ENCODE results near the gene HIVEP2. TPM values are rescaled to one million over a fixed set of nuclear protein-coding genes. Genes with fewer than 3 reads are reported as not detected.

Gene HIVEP2
- total RNA-seq, 1 experiment from 2014 or later = 10.3 TPM

GRCh38 chr6:142856624-142857232 is 88.2 kb downstream of the HIVEP2 start:
- Histone ChIP-seq H3K4me3 (ENCODE audit: low read depth in 2 of 2, low read length in 2 of 2) (no peak overlapping the region), H3K9me3 (ENCODE audit: control insufficient read depth, insufficient read depth, low read depth, low read length) (no peaks in the 10 kb centered on the region), H3K27ac (ENCODE audit: low read length) (no peak overlapping the region), H3K4me1 (ENCODE audit: control insufficient read depth, insufficient read depth, low read length) (no peaks in the 10 kb centered on the region; the same call in 1 of the 2 replicates), H3K36me3 (ENCODE audit: control insufficient read depth, insufficient read depth, low read length) (no peaks in the 10 kb centered on the region), H3K27me3 (ENCODE audit: control insufficient read depth, insufficient read depth, low read length) (no peaks in the 10 kb centered on the region)
- ATAC-seq (no peak), DNase-seq (ENCODE audit: low read depth, low spot score) (no peak)
- intact Hi-C loops (cut with micrococcal nuclease; ENCODE audit: unreplicated experiment) (no loop called here), in situ Hi-C loops (cut with HindIII; ENCODE audit: low pct_unique_long_range_greater_than_20kb, low sequenced_read_pairs) (no loop called here)
- CTCF ChIA-PET = no interaction called here
- TF ChIP-seq, protein P1, sequence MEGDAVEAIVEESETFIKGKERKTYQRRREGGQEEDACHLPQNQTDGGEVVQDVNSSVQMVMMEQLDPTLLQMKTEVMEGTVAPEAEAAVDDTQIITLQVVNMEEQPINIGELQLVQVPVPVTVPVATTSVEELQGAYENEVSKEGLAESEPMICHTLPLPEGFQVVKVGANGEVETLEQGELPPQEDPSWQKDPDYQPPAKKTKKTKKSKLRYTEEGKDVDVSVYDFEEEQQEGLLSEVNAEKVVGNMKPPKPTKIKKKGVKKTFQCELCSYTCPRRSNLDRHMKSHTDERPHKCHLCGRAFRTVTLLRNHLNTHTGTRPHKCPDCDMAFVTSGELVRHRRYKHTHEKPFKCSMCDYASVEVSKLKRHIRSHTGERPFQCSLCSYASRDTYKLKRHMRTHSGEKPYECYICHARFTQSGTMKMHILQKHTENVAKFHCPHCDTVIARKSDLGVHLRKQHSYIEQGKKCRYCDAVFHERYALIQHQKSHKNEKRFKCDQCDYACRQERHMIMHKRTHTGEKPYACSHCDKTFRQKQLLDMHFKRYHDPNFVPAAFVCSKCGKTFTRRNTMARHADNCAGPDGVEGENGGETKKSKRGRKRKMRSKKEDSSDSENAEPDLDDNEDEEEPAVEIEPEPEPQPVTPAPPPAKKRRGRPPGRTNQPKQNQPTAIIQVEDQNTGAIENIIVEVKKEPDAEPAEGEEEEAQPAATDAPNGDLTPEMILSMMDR (IDR thresholded peaks at IDR 0.05) = no peak
- TF ChIP-seq, protein P2, sequence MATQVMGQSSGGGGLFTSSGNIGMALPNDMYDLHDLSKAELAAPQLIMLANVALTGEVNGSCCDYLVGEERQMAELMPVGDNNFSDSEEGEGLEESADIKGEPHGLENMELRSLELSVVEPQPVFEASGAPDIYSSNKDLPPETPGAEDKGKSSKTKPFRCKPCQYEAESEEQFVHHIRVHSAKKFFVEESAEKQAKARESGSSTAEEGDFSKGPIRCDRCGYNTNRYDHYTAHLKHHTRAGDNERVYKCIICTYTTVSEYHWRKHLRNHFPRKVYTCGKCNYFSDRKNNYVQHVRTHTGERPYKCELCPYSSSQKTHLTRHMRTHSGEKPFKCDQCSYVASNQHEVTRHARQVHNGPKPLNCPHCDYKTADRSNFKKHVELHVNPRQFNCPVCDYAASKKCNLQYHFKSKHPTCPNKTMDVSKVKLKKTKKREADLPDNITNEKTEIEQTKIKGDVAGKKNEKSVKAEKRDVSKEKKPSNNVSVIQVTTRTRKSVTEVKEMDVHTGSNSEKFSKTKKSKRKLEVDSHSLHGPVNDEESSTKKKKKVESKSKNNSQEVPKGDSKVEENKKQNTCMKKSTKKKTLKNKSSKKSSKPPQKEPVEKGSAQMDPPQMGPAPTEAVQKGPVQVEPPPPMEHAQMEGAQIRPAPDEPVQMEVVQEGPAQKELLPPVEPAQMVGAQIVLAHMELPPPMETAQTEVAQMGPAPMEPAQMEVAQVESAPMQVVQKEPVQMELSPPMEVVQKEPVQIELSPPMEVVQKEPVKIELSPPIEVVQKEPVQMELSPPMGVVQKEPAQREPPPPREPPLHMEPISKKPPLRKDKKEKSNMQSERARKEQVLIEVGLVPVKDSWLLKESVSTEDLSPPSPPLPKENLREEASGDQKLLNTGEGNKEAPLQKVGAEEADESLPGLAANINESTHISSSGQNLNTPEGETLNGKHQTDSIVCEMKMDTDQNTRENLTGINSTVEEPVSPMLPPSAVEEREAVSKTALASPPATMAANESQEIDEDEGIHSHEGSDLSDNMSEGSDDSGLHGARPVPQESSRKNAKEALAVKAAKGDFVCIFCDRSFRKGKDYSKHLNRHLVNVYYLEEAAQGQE (IDR thresholded peaks at IDR 0.05; ENCODE audit: insufficient read depth in 1 of 2, low read depth in 2 of 2, low read length in 1 of 2) = no peak
- TF ChIP-seq POLR2AphosphoS5 (IDR thresholded peaks at IDR 0.05; ENCODE audit: low read depth, low read length) (no peak), TCF7L2 (IDR thresholded peaks at IDR 0.05; ENCODE audit: low read depth, low read length) (no peak), SIN3A (IDR thresholded peaks at IDR 0.05; ENCODE audit: borderline replicate concordance, insufficient read depth, low read depth, low read length) (no peak)
- BruUV-seq (replicated peaks) = no TSS peak
- POLR2A ChIA-PET = no interaction called here

DNA sequence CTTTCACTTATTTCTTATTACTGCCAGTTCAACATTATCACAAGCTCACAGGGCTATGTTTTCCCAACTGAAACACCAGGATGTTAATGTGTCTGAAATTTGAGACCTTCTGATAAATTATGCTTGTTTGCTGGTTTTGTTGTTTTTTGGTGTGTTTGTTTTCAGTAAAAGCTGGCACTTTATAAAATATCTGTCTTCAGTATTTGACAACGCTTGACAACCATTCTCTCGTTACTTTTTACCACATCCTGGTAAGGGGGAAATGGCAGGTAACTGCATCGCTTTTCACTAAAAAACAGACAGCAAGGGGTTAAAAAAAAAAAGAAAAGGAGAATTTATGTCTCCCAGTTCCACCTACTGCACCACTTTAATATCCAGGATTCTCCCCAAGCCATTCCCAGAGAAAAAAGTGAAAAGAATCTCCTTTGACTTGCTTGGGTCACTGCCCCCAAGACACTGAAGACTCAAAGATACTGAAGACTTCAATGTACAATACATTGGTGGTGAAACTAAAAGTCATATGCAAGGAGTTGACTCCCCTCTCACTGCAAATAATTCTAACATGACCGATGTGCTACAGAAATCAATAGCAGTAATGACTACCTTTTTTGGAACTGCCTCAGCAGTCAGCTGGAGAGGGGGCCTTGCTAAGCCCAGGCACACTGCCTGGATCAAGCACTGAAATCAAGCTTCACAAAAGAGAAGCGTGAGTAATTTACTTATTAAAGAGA is 88.9 kb downstream of the HIVEP2 start:
- H3K27me3 ChIP-seq (ENCODE audit: control insufficient read depth, insufficient read depth, low read length) = no peaks in the 10 kb centered on the region
- no TSS peak for BruUV-seq (replicated peaks)
- CTCF ChIA-PET = no interaction called here
- DNase-seq (ENCODE audit: low read depth, low spot score) (no peak), ATAC-seq (no peak)
- H3K36me3 ChIP-seq (ENCODE audit: control insufficient read depth, insufficient read depth, low read length) = no peaks in the 10 kb centered on the region
- no peaks in the 10 kb centered on the region for H3K9me3 ChIP-seq (ENCODE audit: control insufficient read depth, insufficient read depth, low read depth, low read length)
- POLR2A ChIA-PET = no interaction called here
- in situ Hi-C loops (cut with HindIII; ENCODE audit: low pct_unique_long_range_greater_than_20kb, low sequenced_read_pairs) = no loop called here
- no peak overlapping the region for H3K27ac ChIP-seq (ENCODE audit: low read length)
- intact Hi-C loops (cut with micrococcal nuclease; ENCODE audit: unreplicated experiment) = no loop called here
- H3K4me1 ChIP-seq (ENCODE audit: control insufficient read depth, insufficient read depth, low read length) = no peaks in the 10 kb centered on the region; the same call in 1 of the 2 replicates
- TF ChIP-seq SIN3A (IDR thresholded peaks at IDR 0.05; ENCODE audit: borderline replicate concordance, insufficient read depth, low read depth, low read length) (no peak), TCF7L2 (IDR thresholded peaks at IDR 0.05; ENCODE audit: low read depth, low read length) (no peak), POLR2AphosphoS5 (IDR thresholded peaks at IDR 0.05; ENCODE audit: low read depth, low read length) (no peak)
- TF ChIP-seq, protein P1 (IDR thresholded peaks at IDR 0.05) = no peak
- TF ChIP-seq, protein P2 (IDR thresholded peaks at IDR 0.05; ENCODE audit: insufficient read depth in 1 of 2, low read depth in 2 of 2, low read length in 1 of 2) = no peak
- no peak overlapping the region for H3K4me3 ChIP-seq (ENCODE audit: low read depth in 2 of 2, low read length in 2 of 2)

All from Panc1 (cell line).